ENCODE measurements around the gene ALOX15B.

DNA sequence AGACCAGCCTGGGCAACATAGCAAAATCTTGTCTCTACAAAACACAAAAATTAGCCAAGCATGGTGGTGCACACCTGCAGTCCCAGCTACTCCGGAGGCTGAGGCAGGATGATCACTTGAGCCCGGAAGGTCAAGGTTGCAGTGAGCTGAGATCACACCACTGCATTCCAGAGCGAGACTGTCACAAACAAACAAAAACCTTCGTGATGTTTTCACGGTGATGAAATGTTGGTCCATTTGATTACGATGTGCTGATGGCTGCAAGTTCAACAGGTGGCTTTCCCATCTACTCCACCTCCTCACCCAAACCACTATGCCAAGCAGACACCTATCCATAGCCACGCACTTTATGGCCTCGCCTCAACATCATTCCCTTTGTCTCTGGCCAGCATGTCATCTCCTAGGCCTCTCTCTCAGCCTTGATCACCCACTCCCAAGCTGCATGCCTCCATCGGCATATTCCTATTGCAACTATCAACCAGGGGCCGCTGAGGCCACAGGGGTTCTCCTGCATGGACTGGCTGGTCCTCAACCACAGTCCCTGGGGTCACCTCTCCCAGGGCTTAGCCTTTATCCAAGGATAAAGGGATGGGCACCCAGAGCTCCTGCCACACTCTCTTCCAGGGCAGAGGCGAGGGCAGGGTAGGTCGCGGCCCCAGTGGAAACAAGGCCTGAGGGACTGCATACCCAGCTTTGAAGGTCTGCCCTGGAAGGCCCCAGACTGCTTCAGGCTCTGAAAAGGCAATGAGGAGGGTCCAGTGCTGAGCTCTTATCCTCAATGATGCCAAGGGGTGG, 17.1 kb upstream of the ALOX15B start:
- TF ChIP-seq, protein P1, sequence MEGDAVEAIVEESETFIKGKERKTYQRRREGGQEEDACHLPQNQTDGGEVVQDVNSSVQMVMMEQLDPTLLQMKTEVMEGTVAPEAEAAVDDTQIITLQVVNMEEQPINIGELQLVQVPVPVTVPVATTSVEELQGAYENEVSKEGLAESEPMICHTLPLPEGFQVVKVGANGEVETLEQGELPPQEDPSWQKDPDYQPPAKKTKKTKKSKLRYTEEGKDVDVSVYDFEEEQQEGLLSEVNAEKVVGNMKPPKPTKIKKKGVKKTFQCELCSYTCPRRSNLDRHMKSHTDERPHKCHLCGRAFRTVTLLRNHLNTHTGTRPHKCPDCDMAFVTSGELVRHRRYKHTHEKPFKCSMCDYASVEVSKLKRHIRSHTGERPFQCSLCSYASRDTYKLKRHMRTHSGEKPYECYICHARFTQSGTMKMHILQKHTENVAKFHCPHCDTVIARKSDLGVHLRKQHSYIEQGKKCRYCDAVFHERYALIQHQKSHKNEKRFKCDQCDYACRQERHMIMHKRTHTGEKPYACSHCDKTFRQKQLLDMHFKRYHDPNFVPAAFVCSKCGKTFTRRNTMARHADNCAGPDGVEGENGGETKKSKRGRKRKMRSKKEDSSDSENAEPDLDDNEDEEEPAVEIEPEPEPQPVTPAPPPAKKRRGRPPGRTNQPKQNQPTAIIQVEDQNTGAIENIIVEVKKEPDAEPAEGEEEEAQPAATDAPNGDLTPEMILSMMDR (IDR thresholded peaks at IDR 0.05; ENCODE audit: insufficient read depth, low read length, poor library complexity, severe bottlenecking) = no peak
- TF ChIP-seq EZH2phosphoT487 (conservative IDR thresholded peaks at IDR 0.05; ENCODE audit: low read length) = no peak
